A549 (cell line): ENCODE data around the gene STEAP1B. TPM values are rescaled to one million over a fixed set of nuclear protein-coding genes. Genes with fewer than 3 reads are reported as not detected.

Source experiments
- ATAC-seq, 2 experiments: fragments of 200-7000 bp in 1 of 2; fragments of >200 bp in 1 of 2; cut with Nextera tagmentation in 1 of 2; cut with Tn5 transposase in 1 of 2; 3 replicates each; pipeline versions ENCODE4 v1.8.0 to v1.9.1; 2018 to 2020; ENCODE audit warnings: mild to moderate bottlenecking in 1 of 2, moderate library complexity in 1 of 2
- CTCF ChIA-PET: fragments of 300-600 bp; sonication (Branson Sonifier 250); formaldehyde crosslinking; extraction: SDS; loops from one replicate; lab custom pipeline; 2021; ENCODE audit warnings: antibody characterized with exemption, inconsistent platforms; lab: Yijun Ruan, JAX
- POLR2A ChIA-PET: fragments of 350-600 bp; formaldehyde crosslinking; extraction: SDS; loops from one replicate; lab custom pipeline; 2021; ENCODE audit warnings: antibody characterized with exemption, inconsistent platforms; lab: Yijun Ruan, JAX
- DNase-seq, 2 experiments: peaks; one replicate each; pipeline versions ENCODE4 v3.0.0 to v3.0.0-alpha.2; 2011 to 2016; ENCODE audit warnings: low read depth in 1 of 2, low spot score in 1 of 2
- FAIRE-seq: peaks from 2 replicates; lab custom pipeline; 2011; peaks lifted over from hg19 to GRCh38; lab: Jason Lieb, UNC
- H3K27ac ChIP-seq, 2 experiments: fragments of >200 bp; sonication (Bioruptor Twin); formaldehyde crosslinking; 3 replicates each; pipeline ENCODE4 v1.5.1; 2016 to 2017
- H3K4me1 ChIP-seq: fragments of >200 bp; sonication (Bioruptor Twin); formaldehyde crosslinking; 3 replicates; pipeline ENCODE4 v1.6.1; 2016
- H3K4me2 ChIP-seq: fragments of >200 bp; sonication (Bioruptor Twin); formaldehyde crosslinking; 3 replicates; pipeline ENCODE4 v1.6.1; 2016
- H3K4me3 ChIP-seq: fragments of >200 bp; sonication (Bioruptor Twin); formaldehyde crosslinking; 3 replicates; pipeline ENCODE4 v1.5.1; 2016
- H3K9me3 ChIP-seq: fragments of >200 bp; sonication (Bioruptor Twin); formaldehyde crosslinking; 3 replicates; pipeline ENCODE4 v1.6.1; 2016
- BCL3 ChIP-seq: fragments of >200 bp; sonication (Bioruptor Twin); formaldehyde crosslinking; IDR thresholded peaks from 3 replicates; pipeline ENCODE4 v1.6.1; 2016
- BHLHE40 ChIP-seq: IDR thresholded peaks from 2 replicates; pipeline ENCODE4 v1.6.1; 2012; ENCODE audit warnings: low read depth, low read length, inconsistent platforms
- CHD2 ChIP-seq: fragments of 150-350 bp; IDR thresholded peaks from 2 replicates; pipeline ENCODE4 v1.6.1; 2014; ENCODE audit warnings: low read length; ENCODE audit not compliant: partially characterized antibody
- ESRRA ChIP-seq: fragments of 150-350 bp; IDR thresholded peaks from 2 replicates; pipeline ENCODE4 v1.6.1; 2014; ENCODE audit warnings: mild to moderate bottlenecking, low read length, borderline replicate concordance
- FOSB ChIP-seq: fragments of 250-450 bp; sonication (Bioruptor Pico); IDR thresholded peaks from 2 replicates; pipeline ENCODE4 v1.5.0; 2020; ENCODE audit warnings: mild to moderate bottlenecking, moderate library complexity
- HDAC2 ChIP-seq: fragments of 200-600 bp; sonication (generic); IDR thresholded peaks from 2 replicates; pipeline ENCODE4 v1.6.1; 2016
- HEYL ChIP-seq: fragments of 250-450 bp; sonication (Bioruptor Pico); IDR thresholded peaks from 2 replicates; pipeline ENCODE4 v1.8.0; 2021; ENCODE audit warnings: mild to moderate bottlenecking, moderate library complexity
- HMGXB4 ChIP-seq: fragments of 250-450 bp; sonication (Bioruptor Pico); IDR thresholded peaks from 2 replicates; pipeline ENCODE4 v1.5.0; 2021; ENCODE audit warnings: mild to moderate bottlenecking, moderate library complexity, borderline replicate concordance
- HOXA7 ChIP-seq: fragments of 250-450 bp; sonication (Bioruptor Pico); IDR thresholded peaks from 2 replicates; pipeline ENCODE4 v1.5.0; 2020; ENCODE audit warnings: mild to moderate bottlenecking, moderate library complexity
- HOXB13 ChIP-seq: fragments of 250-450 bp; sonication (Bioruptor Pico); IDR thresholded peaks from 2 replicates; pipeline ENCODE4 v1.5.0; 2020; ENCODE audit warnings: low read depth, mild to moderate bottlenecking, moderate library complexity
- KDM5A ChIP-seq: fragments of 200-600 bp; sonication (generic); IDR thresholded peaks from 2 replicates; pipeline ENCODE4 v1.6.1; 2016; ENCODE audit warnings: antibody characterized with exemption, mild to moderate bottlenecking
- MAZ ChIP-seq: fragments of 150-350 bp; IDR thresholded peaks from 2 replicates; pipeline ENCODE4 v1.6.1; 2014; ENCODE audit warnings: antibody characterized with exemption, low read depth, low read length, borderline replicate concordance
- NPAS2 ChIP-seq: fragments of 250-450 bp; sonication (Bioruptor Pico); IDR thresholded peaks from 2 replicates; pipeline ENCODE4 v1.8.0; 2022; ENCODE audit warnings: mild to moderate bottlenecking, moderate library complexity, borderline replicate concordance
- PHF8 ChIP-seq: fragments of 200-600 bp; sonication (generic); IDR thresholded peaks from 2 replicates; pipeline ENCODE4 v1.6.1; 2016; ENCODE audit warnings: low read depth, mild to moderate bottlenecking, antibody characterized with exemption, moderate library complexity, borderline replicate concordance
- POLR2A ChIP-seq: IDR thresholded peaks from 2 replicates; pipeline ENCODE4 v1.6.1; 2012; ENCODE audit warnings: mild to moderate bottlenecking, low read length
- POLR2AphosphoS2 ChIP-seq: conservative IDR thresholded peaks from 2 replicates; pipeline ENCODE4 v1.6.1; 2012; ENCODE audit warnings: low read length, improper control_type of control experiment, inconsistent platforms
- RARB ChIP-seq: fragments of 250-450 bp; sonication (Bioruptor Pico); IDR thresholded peaks from 2 replicates; pipeline ENCODE4 v1.8.0; 2021; ENCODE audit warnings: mild to moderate bottlenecking, moderate library complexity
- SMC3 ChIP-seq: fragments of >200 bp; sonication (Bioruptor Twin); formaldehyde crosslinking; IDR thresholded peaks from 3 replicates; pipeline ENCODE4 v1.6.1; 2018; ENCODE audit warnings: inconsistent platforms
- TFCP2L1 ChIP-seq: fragments of 250-450 bp; sonication (Bioruptor Pico); IDR thresholded peaks from 2 replicates; pipeline ENCODE4 v1.5.0; 2021; ENCODE audit warnings: mild to moderate bottlenecking
- TP53 ChIP-seq: fragments of 250-450 bp; sonication (Bioruptor Pico); IDR thresholded peaks from 2 replicates; pipeline ENCODE4 v1.5.0; 2021; ENCODE audit warnings: mild to moderate bottlenecking, moderate library complexity
- USF2 ChIP-seq: fragments of 450-650 bp; IDR thresholded peaks from 2 replicates; pipeline ENCODE4 v1.6.1; 2014; ENCODE audit warnings: antibody characterized with exemption
- ZSCAN20 ChIP-seq: fragments of 250-450 bp; sonication (Bioruptor Pico); IDR thresholded peaks from 2 replicates; pipeline ENCODE4 v1.8.0; 2022; ENCODE audit warnings: mild to moderate bottlenecking, moderate library complexity
- WGBS: methylation state at CpG from one replicate; pipeline ENCODE4 v1.1.6; 2017; ENCODE audit errors: missing lambda C conversion rate; 5-methylcytosine and 5-hydroxymethylcytosine counted together
- polyA plus RNA-seq, 4 experiments: library from polyadenylated mRNA; depleted of rRNA in 3 of 4; stranded (reverse); fragments of >200 nt; fragmentation: RNase III in 1 of 4; extraction: RNeasy Plus Mini Kit Qiagen cat#74134 plus additional on column Dnase treatment in 1 of 4; gene quantifications; 2 replicates in 3 of 4; 3 replicates in 1 of 4; pipeline ENCODE4 v1.2.3, GENCODE V29; 2011 to 2017
- TF ChIP-seq, protein P1 (sequence below): fragments of >200 bp; sonication (Bioruptor Twin); formaldehyde crosslinking; IDR thresholded peaks from 3 replicates; pipeline ENCODE4 v1.5.1; 2016

STEAP1B gene
- polyA plus RNA-seq, 2 of the 4 experiments (the other 2 are of a cell fraction) = 0.08 to 0.22 TPM

DNA sequence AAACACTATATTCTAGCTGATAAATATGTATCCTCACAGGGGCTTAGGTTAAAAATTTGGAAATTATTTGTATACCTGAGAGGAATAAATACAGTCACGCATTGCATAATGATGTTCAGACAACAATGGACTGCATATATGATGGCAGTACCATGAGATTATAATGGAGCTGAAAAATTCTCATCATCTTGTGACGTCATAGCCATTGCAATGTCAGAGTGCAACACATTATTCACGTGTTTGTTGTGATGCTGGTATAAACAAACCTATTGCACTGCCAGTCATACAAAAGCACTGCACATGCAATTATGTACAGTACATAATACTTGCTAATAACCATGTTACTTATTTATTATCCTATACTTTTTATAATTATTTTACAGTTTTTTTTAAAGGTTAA lies 31.4 kb downstream of the STEAP1B start (continued):
- TF ChIP-seq TP53 (no peak), HEYL (CRISPR knock-in tag) (no peak), NPAS2 (no peak), PHF8 (no peak), CHD2 (no peak), HDAC2 (no peak), KDM5A (no peak)

DNA sequence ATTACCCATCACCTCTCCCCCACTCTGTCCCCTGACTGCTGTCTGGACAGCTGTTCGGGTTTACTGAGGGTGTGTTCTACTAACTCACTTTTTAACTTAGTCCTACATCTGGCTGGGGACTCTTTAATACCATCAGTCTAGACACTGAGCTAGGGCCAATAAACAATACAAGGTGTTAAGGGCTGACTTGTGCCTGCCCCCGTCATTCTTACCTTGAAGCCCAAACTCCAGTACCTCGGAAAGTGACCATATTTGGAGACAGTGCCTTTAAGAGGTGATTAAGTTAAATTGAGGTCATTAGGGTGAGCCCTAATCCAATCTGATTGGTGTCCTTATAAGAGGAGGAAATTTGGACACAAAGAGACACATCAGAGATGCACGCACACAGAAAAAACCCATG lies 35.7 kb downstream of the STEAP1B start:
- DNase-seq (no peak), FAIRE-seq (no peak), ATAC-seq (no peak)
- no peak overlapping the region for H3K27ac ChIP-seq
- H3K4me3 ChIP-seq = no peak overlapping the region
- TF ChIP-seq TFCP2L1 (CRISPR knock-in tag) = no peak
- TF ChIP-seq HMGXB4 (CRISPR knock-in tag) = no peak
- TF ChIP-seq HOXA7 (CRISPR knock-in tag) = no peak
- no peak for TF ChIP-seq BCL3
- TF ChIP-seq SMC3 = no peak
- TF ChIP-seq KDM5A = no peak
- POLR2A ChIA-PET = no interaction called here
- CTCF ChIA-PET = interaction anchor here (1.2 to 1.6 kb wide), 2 partner anchors 12 to 355 kb away, joined by 3 to 4 read pairs; no protein-coding TSS in a partner anchor
- 27% methylated on average over 4 of the region's 4 CpGs for WGBS
- no peak overlapping the region for H3K4me2 ChIP-seq
- H3K4me1 ChIP-seq = no peaks in the 10 kb centered on the region
- no peaks in the 10 kb centered on the region for H3K9me3 ChIP-seq

DNA sequence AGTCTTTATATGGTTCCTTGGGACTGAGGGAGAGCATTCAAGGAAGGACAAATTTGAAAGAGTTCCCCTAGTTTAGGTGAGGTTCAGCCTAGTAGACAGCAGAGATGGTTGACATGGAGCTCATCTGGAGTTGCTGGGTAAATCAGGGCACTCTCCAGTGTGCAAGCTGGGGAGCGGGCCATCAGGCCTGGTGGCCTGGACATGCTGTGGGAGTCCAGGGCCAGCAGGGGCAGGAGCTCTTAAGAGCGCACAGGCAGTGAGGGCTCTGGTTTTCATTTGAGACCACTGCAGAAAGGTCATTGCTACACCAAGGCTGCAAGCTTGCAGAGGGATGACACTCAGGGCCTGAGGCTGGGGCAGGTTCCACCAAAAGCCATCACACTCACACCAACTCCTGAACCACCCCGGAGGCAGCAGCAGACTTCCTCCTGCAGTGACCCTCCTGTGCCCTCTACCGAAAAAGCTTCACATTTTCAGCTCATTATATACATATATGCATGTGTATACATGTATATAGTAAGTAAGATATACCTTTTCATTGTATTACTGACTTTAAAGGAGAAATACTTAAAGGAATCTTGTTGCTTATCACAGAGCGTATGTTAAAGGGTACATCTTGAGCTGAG lies 39.5 kb downstream of the STEAP1B start:
- ChIA-PET CTCF (interaction anchor here (0.7 to 1.4 kb wide), 4 partner anchors 10 to 351 kb away, joined by 3 to 6 read pairs (median 3); partner anchors contain the start of gene STEAP1B), POLR2A (no interaction called here)
- FAIRE-seq (no peak), ATAC-seq (peak; percentile 23 to 59; a peak in 2 of 6 replicates), DNase-seq (no peak)
- Histone ChIP-seq H3K4me2 (no peak overlapping the region), H3K4me1 (no peaks in the 10 kb centered on the region), H3K9me3 (no peaks in the 10 kb centered on the region), H3K4me3 (no peak overlapping the region), H3K27ac (no peak overlapping the region)
- WGBS = 51% methylated on average over 4 of the region's 5 CpGs
- TF ChIP-seq PHF8 (no peak), POLR2A (no peak), SMC3 (no peak), HDAC2 (no peak), FOSB (CRISPR knock-in tag) (no peak), POLR2AphosphoS2 (no peak), BHLHE40 (no peak), RARB (CRISPR knock-in tag) (no peak), MAZ (no peak), USF2 (no peak), TFCP2L1 (CRISPR knock-in tag) (no peak), HOXB13 (no peak), ZSCAN20 (CRISPR knock-in tag) (no peak), ESRRA (no peak)
- TF ChIP-seq, protein P1, sequence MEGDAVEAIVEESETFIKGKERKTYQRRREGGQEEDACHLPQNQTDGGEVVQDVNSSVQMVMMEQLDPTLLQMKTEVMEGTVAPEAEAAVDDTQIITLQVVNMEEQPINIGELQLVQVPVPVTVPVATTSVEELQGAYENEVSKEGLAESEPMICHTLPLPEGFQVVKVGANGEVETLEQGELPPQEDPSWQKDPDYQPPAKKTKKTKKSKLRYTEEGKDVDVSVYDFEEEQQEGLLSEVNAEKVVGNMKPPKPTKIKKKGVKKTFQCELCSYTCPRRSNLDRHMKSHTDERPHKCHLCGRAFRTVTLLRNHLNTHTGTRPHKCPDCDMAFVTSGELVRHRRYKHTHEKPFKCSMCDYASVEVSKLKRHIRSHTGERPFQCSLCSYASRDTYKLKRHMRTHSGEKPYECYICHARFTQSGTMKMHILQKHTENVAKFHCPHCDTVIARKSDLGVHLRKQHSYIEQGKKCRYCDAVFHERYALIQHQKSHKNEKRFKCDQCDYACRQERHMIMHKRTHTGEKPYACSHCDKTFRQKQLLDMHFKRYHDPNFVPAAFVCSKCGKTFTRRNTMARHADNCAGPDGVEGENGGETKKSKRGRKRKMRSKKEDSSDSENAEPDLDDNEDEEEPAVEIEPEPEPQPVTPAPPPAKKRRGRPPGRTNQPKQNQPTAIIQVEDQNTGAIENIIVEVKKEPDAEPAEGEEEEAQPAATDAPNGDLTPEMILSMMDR = no peak
